PC-3 (cell line): ENCODE measurements around the gene GNPTG. TPM values are rescaled to one million over a fixed set of nuclear protein-coding genes. Genes with fewer than 3 reads are reported as not detected.

ENCODE experiments used
- ATAC-seq: fragments of 200-7000 bp; cut with Tn5 transposase; 2 replicates; pipeline ENCODE4 v1.9.1; 2020; ENCODE audit warnings: mild to moderate bottlenecking, moderate library complexity
- BruUV-seq: library from RNA; stranded (reverse); fragments of 400-500 nt; replicated peaks from 2 replicates; lab custom pipeline; 2021; lab: Mats Ljungman, UMichigan
- CTCF ChIA-PET: fragments of 300-600 bp; sonication (Branson Sonifier 250); formaldehyde crosslinking; loops from one replicate; lab custom pipeline; 2022; ENCODE audit warnings: antibody characterized with exemption; lab: Charles Lee
- POLR2A ChIA-PET: fragments of 300-600 bp; sonication (Branson Sonifier 250); formaldehyde crosslinking; loops from one replicate; lab custom pipeline; 2022; ENCODE audit warnings: antibody characterized with exemption; ENCODE audit not compliant: unreplicated experiment; lab: Charles Lee
- DNase-seq: peaks from one replicate; pipeline ENCODE4 v3.0.0-alpha.2; 2015
- H2AFZ ChIP-seq: fragments of 300-600 bp; sonication (generic); 2 replicates; pipeline ENCODE4 v1.6.0; 2016; ENCODE audit warnings: antibody characterized with exemption, low read length
- H3F3A ChIP-seq: fragments of 300-600 bp; sonication (generic); one replicate; pipeline ENCODE4 v1.6.0; 2017; ENCODE audit warnings: antibody characterized with exemption, low read length, control low read depth, mild to moderate bottlenecking; ENCODE audit not compliant: unreplicated experiment
- H3K27ac ChIP-seq: fragments of 300-600 bp; sonication (generic); 2 replicates; pipeline ENCODE4 v1.5.1; 2016; ENCODE audit warnings: mild to moderate bottlenecking, low read length
- H3K27me3 ChIP-seq: fragments of 300-600 bp; sonication (generic); 2 replicates; pipeline ENCODE4 v1.6.1; 2016; ENCODE audit warnings: low read length, mixed read lengths
- H3K36me3 ChIP-seq: fragments of 300-600 bp; sonication (generic); 2 replicates; pipeline ENCODE4 v1.6.1; 2016; ENCODE audit warnings: low read depth, mixed run types, low read length, mixed read lengths
- H3K4me1 ChIP-seq: fragments of 300-600 bp; sonication (generic); 2 replicates; pipeline ENCODE4 v1.5.1; 2016; ENCODE audit warnings: low read length; ENCODE audit not compliant: insufficient read depth
- H3K4me2 ChIP-seq: fragments of 300-600 bp; sonication (generic); 2 replicates; pipeline ENCODE4 v1.6.0; 2016; ENCODE audit warnings: low read length
- H3K4me3 ChIP-seq: fragments of 300-600 bp; sonication (generic); 2 replicates; pipeline ENCODE4 v1.5.1; 2016; ENCODE audit warnings: mild to moderate bottlenecking, low read length, mixed read lengths
- H3K79me2 ChIP-seq: fragments of 300-600 bp; sonication (generic); 2 replicates; pipeline ENCODE4 v1.6.1; 2017; ENCODE audit warnings: low read length, mixed read lengths
- H3K9ac ChIP-seq: fragments of 300-600 bp; sonication (generic); 2 replicates; pipeline ENCODE4 v1.6.0; 2016; ENCODE audit warnings: mild to moderate bottlenecking, low read length
- H3K9me2 ChIP-seq: fragments of 300-600 bp; sonication (generic); replicated peaks from 2 replicates; pipeline ENCODE4 v1.6.1; 2016; ENCODE audit warnings: mixed run types, low read length, mixed read lengths
- H3K9me3 ChIP-seq: fragments of 300-600 bp; sonication (generic); 2 replicates; pipeline ENCODE4 v1.6.1; 2016; ENCODE audit warnings: low read length, mixed read lengths
- H4K20me1 ChIP-seq: fragments of 300-600 bp; sonication (generic); 2 replicates; pipeline ENCODE4 v1.6.1; 2016; ENCODE audit warnings: low read length, mixed read lengths
- EZH2 ChIP-seq: fragments of 300-600 bp; sonication (generic); IDR thresholded peaks from one replicate; pipeline ENCODE4 v1.6.1; 2017; ENCODE audit warnings: antibody characterized with exemption, mild to moderate bottlenecking, low read length; ENCODE audit not compliant: unreplicated experiment
- EZH2phosphoT487 ChIP-seq: fragments of 300-600 bp; sonication (generic); IDR thresholded peaks from 2 replicates; pipeline ENCODE4 v1.6.1; 2018; ENCODE audit warnings: mild to moderate bottlenecking, antibody characterized with exemption, low read length, borderline replicate concordance
- intact Hi-C: fragments of 100-400 bp; cut with micrococcal nuclease; formaldehyde crosslinking; loops from 2 replicates; pipeline ENCODE4 v1.9.0; 2023
- total RNA-seq: library from RNA; depleted of rRNA; stranded (reverse); fragments of >200 nt; gene quantifications from 2 replicates; pipeline ENCODE4 v1.2.3, GENCODE V29; 2014
- TF ChIP-seq, protein P1 (sequence below): fragments of 300-600 bp; sonication (generic); conservative IDR thresholded peaks from 2 replicates; pipeline ENCODE4 v1.5.1; 2017; ENCODE audit warnings: antibody characterized with exemption, low read depth, mild to moderate bottlenecking, low read length

Gene GNPTG
- total RNA-seq, 1 experiment from 2014 or later, result 36.3 TPM

DNA sequence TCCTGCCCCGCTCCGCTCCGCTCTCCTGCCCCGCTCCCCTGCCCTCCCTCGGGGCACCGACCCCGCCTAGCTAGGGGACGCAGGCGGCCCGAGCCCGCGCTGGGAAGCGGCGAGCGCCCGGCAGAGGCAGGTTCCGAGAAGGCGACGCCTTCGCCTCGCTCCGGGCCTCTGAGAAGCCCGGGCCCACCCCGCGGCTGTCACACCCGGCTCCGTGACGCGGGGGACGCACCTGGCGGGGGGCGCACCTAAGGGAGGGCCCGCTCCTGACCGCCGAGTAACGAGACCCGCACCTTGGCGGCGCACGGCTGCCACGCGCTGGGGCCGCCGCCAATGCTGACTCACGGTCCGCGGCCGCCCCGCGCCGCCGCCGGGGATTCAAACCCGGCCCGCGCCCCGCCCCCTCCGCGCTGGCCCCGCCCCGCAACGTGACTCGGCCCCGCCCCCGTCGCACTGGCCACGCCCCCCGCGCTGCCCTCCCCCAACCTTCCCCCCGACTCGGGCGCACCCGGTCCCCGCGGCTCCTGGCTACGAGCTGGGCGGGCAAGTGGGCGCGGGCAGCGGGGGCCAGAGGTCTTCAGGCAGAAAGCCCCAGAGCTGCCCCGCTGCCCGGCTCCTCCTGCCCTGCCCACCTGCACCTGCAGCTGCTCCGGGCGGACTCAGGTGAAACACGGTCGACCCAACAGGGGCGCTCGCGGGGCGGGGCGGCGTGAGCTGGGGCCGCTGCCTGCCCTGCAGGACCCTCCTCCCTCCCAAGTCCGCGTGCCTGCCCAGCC lies 27.8 kb downstream of the GNPTG start:
- H3K36me3 ChIP-seq, result no peaks in the 10 kb centered on the region
- peaks cover 13% of the 10 kb centered on the region for H3K4me1 ChIP-seq
- H3K9me2 ChIP-seq, result no peaks in the 10 kb centered on the region
- peak; percentile 59 for ATAC-seq
- H3K4me3 ChIP-seq, result peak overlapping the region; percentile 87
- intact Hi-C loops, result no loop called here
- no peaks in the 10 kb centered on the region for H3F3A ChIP-seq
- POLR2A ChIA-PET, result interaction anchor here (0.5 to 0.9 kb wide), 4 partner anchors 28 to 652 kb away, joined by 3 to 20 read pairs (median 8); no protein-coding TSS in a partner anchor
- H4K20me1 ChIP-seq, result peaks cover 4% of the 10 kb centered on the region; the same call in 1 of the 2 replicates
- peak overlapping the region; percentile 42; the same call in 1 of the 2 replicates for H2AFZ ChIP-seq
- H3K27me3 ChIP-seq, result no peaks in the 10 kb centered on the region
- H3K9me3 ChIP-seq, result no peaks in the 10 kb centered on the region
- peak; percentile 67 for DNase-seq
- TF ChIP-seq EZH2 (no peak), EZH2phosphoT487 (0 out of 2 replicates have a peak, but pooled peaks have one; percentile 55)
- peak overlapping the region; percentile 86 for H3K27ac ChIP-seq
- peak overlapping the region; percentile 91 for H3K9ac ChIP-seq
- peaks cover 47% of the 10 kb centered on the region for H3K79me2 ChIP-seq
- BruUV-seq, result no TSS peak
- CTCF ChIA-PET, result no interaction called here
- peak overlapping the region; percentile 97 for H3K4me2 ChIP-seq

DNA sequence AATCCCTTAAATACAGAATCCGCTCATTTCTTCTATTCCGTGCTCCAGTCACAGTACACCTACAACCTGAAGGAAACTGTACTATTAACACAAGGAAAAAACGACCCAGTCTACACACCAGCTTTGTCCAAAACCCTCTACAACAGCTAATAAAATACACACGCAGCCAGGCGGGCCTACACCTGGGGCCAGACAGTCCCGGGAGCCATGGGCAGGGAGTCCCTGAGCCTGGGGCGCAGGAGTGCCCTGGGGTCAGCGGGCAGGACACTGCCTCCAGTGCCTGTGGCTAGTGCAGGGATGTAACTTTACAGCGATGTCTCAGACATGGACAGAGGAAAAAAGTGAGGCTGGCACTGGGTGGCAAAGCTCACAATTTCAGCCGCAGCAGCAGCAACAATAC lies 28.5 kb downstream of the GNPTG start:
- Histone ChIP-seq H3K4me3 (peak overlapping the region; percentile 67), H3K4me1 (peaks cover 13% of the 10 kb centered on the region), H3K27ac (no peak overlapping the region), H3K9ac (no peak overlapping the region), H2AFZ (peak overlapping the region; percentile 27; the same call in 1 of the 2 replicates), H3K27me3 (no peaks in the 10 kb centered on the region), H3K9me3 (no peaks in the 10 kb centered on the region), H3K4me2 (peak overlapping the region; percentile 87), H3K9me2 (no peaks in the 10 kb centered on the region), H4K20me1 (peaks cover 4% of the 10 kb centered on the region; the same call in 1 of the 2 replicates), H3F3A (no peaks in the 10 kb centered on the region), H3K79me2 (peaks cover 42% of the 10 kb centered on the region), H3K36me3 (no peaks in the 10 kb centered on the region)
- DNase-seq (no peak), ATAC-seq (no peak)
- BruUV-seq, result no TSS peak
- TF ChIP-seq, protein P1, sequence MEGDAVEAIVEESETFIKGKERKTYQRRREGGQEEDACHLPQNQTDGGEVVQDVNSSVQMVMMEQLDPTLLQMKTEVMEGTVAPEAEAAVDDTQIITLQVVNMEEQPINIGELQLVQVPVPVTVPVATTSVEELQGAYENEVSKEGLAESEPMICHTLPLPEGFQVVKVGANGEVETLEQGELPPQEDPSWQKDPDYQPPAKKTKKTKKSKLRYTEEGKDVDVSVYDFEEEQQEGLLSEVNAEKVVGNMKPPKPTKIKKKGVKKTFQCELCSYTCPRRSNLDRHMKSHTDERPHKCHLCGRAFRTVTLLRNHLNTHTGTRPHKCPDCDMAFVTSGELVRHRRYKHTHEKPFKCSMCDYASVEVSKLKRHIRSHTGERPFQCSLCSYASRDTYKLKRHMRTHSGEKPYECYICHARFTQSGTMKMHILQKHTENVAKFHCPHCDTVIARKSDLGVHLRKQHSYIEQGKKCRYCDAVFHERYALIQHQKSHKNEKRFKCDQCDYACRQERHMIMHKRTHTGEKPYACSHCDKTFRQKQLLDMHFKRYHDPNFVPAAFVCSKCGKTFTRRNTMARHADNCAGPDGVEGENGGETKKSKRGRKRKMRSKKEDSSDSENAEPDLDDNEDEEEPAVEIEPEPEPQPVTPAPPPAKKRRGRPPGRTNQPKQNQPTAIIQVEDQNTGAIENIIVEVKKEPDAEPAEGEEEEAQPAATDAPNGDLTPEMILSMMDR, result no peak
- TF ChIP-seq EZH2 (no peak), EZH2phosphoT487 (no peak)
- CTCF ChIA-PET, result no interaction called here
- POLR2A ChIA-PET, result no interaction called here
- intact Hi-C loops, result no loop called here

DNA sequence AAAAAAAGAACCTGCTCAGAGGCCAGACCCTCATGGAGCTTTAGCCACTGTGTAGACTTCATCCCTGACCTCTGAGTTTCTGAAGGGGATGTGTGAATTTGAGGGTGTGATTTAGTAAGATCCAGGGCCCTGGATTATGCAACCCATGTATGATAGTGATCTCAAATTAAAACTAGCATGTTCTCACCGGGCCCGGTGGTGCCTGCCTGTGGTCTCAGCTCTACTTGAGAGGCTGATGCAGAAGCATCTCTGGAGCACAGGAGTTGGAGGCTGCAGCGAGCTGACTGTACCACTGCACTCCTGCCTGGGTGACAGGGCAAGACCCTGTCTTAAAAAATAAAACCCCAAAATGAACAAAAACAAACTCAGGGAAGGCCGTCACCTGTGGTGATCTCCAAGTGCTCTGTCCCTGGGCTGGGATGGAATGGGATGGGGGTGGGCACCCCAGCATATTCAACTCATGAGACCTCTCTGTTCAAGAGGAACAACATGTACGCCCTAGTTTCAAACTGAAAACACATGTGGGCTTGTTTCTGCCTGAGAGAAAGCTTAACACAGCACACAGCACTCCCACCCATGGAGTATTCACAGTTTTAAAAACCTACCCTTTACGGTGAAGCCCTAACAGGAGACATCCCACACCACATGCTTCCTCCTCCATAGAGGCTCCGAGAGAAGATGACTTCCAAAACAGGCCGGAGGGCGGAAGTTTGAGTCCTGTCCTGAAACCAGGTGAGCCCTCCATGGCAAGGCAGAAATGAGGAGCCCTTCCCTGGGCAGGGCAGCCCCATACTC lies 30.1 kb downstream of the GNPTG start:
- no peak overlapping the region for H3K9ac ChIP-seq
- TF ChIP-seq EZH2phosphoT487 (no peak), EZH2 (no peak)
- H3K79me2 ChIP-seq, result peaks cover 26% of the 10 kb centered on the region
- no peaks in the 10 kb centered on the region for H3K9me2 ChIP-seq
- no peak overlapping the region for H3K27ac ChIP-seq
- POLR2A ChIA-PET, result no interaction called here
- intact Hi-C loops, result no loop called here
- peaks cover 13% of the 10 kb centered on the region for H3K4me1 ChIP-seq
- no peak overlapping the region for H3K4me3 ChIP-seq
- H3K36me3 ChIP-seq, result no peaks in the 10 kb centered on the region
- no peak for ATAC-seq
- H2AFZ ChIP-seq, result no peak overlapping the region
- H3F3A ChIP-seq, result no peaks in the 10 kb centered on the region
- CTCF ChIA-PET, result no interaction called here
- no peak for DNase-seq
- H3K4me2 ChIP-seq, result no peak overlapping the region
- peaks cover 4% of the 10 kb centered on the region; the same call in 1 of the 2 replicates for H4K20me1 ChIP-seq
- H3K9me3 ChIP-seq, result no peaks in the 10 kb centered on the region
- BruUV-seq, result no TSS peak
- H3K27me3 ChIP-seq, result no peaks in the 10 kb centered on the region
